ENCODE results near the gene AFAP1. TPM values are rescaled to one million over a fixed set of nuclear protein-coding genes. Genes with fewer than 3 reads are reported as not detected.

The AFAP1 gene
- total RNA-seq, 1 experiment from 2014 or later, result 22.5 TPM

DNA sequence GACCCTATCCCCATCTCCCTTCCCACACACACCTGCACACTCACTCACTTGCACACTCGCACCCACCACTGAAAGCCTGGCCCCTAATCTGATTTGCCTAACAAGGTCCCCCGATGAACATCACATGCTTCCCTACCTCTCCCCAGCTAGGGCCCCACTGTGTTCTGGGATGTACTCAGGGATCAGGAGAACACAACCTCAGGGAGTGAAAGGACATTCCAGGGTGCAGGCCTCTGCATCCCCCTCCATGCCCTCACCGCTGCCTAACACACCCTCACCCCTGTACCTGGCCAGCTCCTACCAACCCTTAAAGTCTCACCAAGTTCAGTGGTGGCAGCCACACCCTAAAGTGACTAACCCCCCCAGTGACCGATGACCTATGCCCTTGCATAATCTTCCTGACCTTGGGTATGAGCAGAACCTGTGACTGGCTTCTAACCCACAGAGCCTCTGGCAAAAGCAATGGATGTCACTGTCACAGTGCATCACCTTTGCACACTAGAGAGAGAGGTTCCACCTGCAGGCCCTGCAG lies 2.4 kb upstream of the AFAP1 start:
- Mint-ChIP-seq H3K27ac (ENCODE audit: low read depth, unreplicated experiment) (no peak overlapping the region), H3K9me3 (ENCODE audit: unreplicated experiment) (no peaks in the 10 kb centered on the region), H3K27me3 (ENCODE audit: insufficient read depth, unreplicated experiment) (no peaks in the 10 kb centered on the region), H3K4me1 (ENCODE audit: insufficient read depth, unreplicated experiment) (peaks cover 21% of the 10 kb centered on the region), H3K36me3 (ENCODE audit: insufficient read depth, unreplicated experiment) (no peaks in the 10 kb centered on the region), H3K4me3 (ENCODE audit: unreplicated experiment) (no peak overlapping the region)
- TF ChIP-seq, protein P1, sequence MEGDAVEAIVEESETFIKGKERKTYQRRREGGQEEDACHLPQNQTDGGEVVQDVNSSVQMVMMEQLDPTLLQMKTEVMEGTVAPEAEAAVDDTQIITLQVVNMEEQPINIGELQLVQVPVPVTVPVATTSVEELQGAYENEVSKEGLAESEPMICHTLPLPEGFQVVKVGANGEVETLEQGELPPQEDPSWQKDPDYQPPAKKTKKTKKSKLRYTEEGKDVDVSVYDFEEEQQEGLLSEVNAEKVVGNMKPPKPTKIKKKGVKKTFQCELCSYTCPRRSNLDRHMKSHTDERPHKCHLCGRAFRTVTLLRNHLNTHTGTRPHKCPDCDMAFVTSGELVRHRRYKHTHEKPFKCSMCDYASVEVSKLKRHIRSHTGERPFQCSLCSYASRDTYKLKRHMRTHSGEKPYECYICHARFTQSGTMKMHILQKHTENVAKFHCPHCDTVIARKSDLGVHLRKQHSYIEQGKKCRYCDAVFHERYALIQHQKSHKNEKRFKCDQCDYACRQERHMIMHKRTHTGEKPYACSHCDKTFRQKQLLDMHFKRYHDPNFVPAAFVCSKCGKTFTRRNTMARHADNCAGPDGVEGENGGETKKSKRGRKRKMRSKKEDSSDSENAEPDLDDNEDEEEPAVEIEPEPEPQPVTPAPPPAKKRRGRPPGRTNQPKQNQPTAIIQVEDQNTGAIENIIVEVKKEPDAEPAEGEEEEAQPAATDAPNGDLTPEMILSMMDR (IDR thresholded peaks at IDR 0.05; ENCODE audit: unreplicated experiment), result no peak
- BruUV-seq (replicated peaks), result no TSS peak
- ChIA-PET POLR2A (interaction anchor here (6.6 kb wide), 1 partner anchor 16 kb away, joined by 62 read pairs; no protein-coding TSS in a partner anchor), CTCF (interaction anchor here (0.8 to 1.2 kb wide), 2 partner anchors 18 to 465 kb away, joined by 3 to 4 read pairs; no protein-coding TSS in a partner anchor)
- no peak for DNase-seq (ENCODE audit: unreplicated experiment)
- intact Hi-C loops (cut with micrococcal nuclease), result no loop called here

DNA sequence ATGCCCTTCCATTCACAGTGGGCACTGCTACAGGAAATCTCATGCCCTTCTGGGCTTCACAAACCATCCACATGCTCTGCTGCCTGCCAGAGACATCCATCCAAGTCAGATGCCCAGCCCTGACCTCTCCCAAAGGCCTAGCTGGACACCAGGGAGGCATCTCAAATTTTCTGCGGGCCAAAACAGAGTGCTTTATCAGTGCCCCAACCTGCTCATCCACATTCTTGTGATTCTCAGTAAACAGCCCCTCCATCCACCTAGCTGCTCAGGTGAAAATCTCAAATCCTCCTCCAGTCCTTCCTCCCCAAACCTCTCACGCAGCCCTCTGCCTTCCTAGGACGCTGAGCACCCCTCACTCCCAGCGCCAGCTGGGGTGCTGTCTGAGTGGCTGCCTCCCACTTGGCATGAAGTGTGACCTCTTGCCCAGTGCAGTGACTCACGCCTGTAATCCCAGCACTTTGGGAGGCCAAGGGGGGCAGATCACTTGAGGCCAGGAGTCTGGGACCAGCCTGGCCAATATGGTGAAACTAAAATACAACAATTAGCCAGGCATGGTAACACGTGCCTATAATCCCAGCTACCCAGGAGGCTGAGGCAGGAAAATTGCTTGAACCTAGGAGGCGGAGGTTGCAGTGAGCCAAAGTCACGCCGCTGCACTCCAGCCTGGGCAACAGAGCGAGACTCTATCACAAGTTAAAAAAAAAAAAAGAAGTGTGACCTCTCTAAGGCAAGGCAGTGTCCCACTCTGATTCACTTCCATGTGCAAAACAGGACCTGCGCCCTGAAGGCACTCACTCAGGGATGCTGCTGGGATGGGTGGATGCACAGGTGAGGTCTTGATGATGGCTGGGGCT lies 1.7 kb upstream of the AFAP1 start:
- Mint-ChIP-seq H3K4me3 (ENCODE audit: unreplicated experiment) (no peak overlapping the region), H3K36me3 (ENCODE audit: insufficient read depth, unreplicated experiment) (no peaks in the 10 kb centered on the region), H3K27me3 (ENCODE audit: insufficient read depth, unreplicated experiment) (no peaks in the 10 kb centered on the region), H3K27ac (ENCODE audit: low read depth, unreplicated experiment) (no peak overlapping the region), H3K9me3 (ENCODE audit: unreplicated experiment) (no peaks in the 10 kb centered on the region), H3K4me1 (ENCODE audit: insufficient read depth, unreplicated experiment) (peaks cover 26% of the 10 kb centered on the region)
- ChIA-PET POLR2A (interaction anchor here (1.3 to 6.6 kb wide), 4 partner anchors 12 to 37 kb away, joined by 3 to 62 read pairs (median 20); no protein-coding TSS in a partner anchor), CTCF (interaction anchor here (1.0 to 1.2 kb wide), 2 partner anchors 65 to 125 kb away, joined by 3 read pairs; no protein-coding TSS in a partner anchor)
- DNase-seq (ENCODE audit: unreplicated experiment), result peak; percentile 43
- TF ChIP-seq, protein P1 (IDR thresholded peaks at IDR 0.05; ENCODE audit: unreplicated experiment), result no peak
- intact Hi-C loops (cut with micrococcal nuclease), result no loop called here
- no TSS peak for BruUV-seq (replicated peaks)

DNA sequence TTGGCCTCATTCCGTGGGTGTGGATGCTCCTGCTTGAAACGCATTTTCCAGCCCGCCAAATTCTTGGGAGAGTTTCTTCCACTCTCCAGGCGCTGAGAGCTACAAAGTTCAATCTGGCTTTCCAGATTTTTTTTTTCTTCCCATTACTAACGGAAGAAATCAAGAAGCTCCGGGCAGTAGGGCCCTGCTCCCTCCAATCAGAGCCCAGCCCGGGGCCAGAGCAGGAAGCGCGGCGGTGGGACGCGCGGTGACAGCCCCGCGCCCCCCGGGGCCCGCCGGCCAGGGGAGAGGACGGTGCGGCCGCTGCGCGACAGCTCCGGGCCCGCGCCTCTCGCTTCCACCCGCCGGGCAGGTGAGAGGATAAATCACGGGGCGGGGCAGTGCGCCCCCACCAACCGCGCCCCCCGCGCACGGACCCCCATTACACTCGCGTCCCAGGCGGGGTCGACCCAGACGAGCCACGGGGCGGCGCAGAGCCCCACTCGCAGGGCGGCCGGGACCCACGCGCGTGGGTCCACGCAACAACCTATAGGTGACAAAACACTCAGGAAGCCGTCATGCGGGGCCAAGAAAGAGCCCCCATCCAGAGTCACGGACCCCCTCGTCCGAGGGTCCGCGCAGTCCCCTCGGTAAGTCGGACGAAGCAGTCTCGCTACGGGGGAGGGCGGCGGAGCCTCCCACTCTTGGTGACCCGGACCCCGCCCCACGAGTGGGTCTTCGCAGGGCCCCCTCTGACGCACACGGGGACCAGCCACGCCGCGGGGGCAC lies 868 bp downstream of the AFAP1 start:
- Mint-ChIP-seq H3K4me3 (ENCODE audit: unreplicated experiment) (peak overlapping the region; percentile 77), H3K9me3 (ENCODE audit: unreplicated experiment) (no peaks in the 10 kb centered on the region), H3K4me1 (ENCODE audit: insufficient read depth, unreplicated experiment) (peaks cover 33% of the 10 kb centered on the region), H3K27me3 (ENCODE audit: insufficient read depth, unreplicated experiment) (no peaks in the 10 kb centered on the region), H3K36me3 (ENCODE audit: insufficient read depth, unreplicated experiment) (no peaks in the 10 kb centered on the region), H3K27ac (ENCODE audit: low read depth, unreplicated experiment) (no peak overlapping the region)
- TF ChIP-seq, protein P1 (IDR thresholded peaks at IDR 0.05; ENCODE audit: unreplicated experiment), result no peak
- DNase-seq (ENCODE audit: unreplicated experiment), result peak; percentile 29
- POLR2A ChIA-PET, result interaction anchor here (0.6 to 6.6 kb wide), 13 partner anchors 10 to 1298 kb away, joined by 3 to 62 read pairs (median 5); partner anchors contain the start of gene MRFAP1
- intact Hi-C loops (cut with micrococcal nuclease), result loop anchor here (2.0 kb wide), 1 partner anchor 40 kb away; no protein-coding TSS in a partner anchor
- BruUV-seq (replicated peaks), result no TSS peak
- CTCF ChIA-PET, result interaction anchor here (0.9 to 6.2 kb wide), 9 partner anchors 10 to 134 kb away, joined by 3 to 20 read pairs (median 4); no protein-coding TSS in a partner anchor

Measured in MCF 10A (cell line).